GM18909 (cell line): ENCODE data around the gene NUDT14.

Experiments used
- ATAC-seq: cut with Tn5 transposase; IDR thresholded peaks from one replicate; pipeline ENCODE4 v1.9.1; 2021; ENCODE audit warnings: mild to moderate bottlenecking; ENCODE audit not compliant: unreplicated experiment, poor library complexity

Gene NUDT14

GRCh38 chr14:105138021-105138541 lies 43.0 kb downstream of the NUDT14 start:
- ATAC-seq = no peak

- ATAC-seq = no peak
These were observed 43.6 kb downstream of the NUDT14 start for GRCh38 chr14:105137481-105138020.

GRCh38 chr14:105136401-105137322 lies 44.5 kb downstream of the NUDT14 start:
- no peak for ATAC-seq

GRCh38 chr14:105135700-105136395 lies 45.3 kb downstream of the NUDT14 start:
- ATAC-seq = no peak

GRCh38 chr14:105132921-105133654 lies 48.0 kb downstream of the NUDT14 start:
- no peak for ATAC-seq

- ATAC-seq = no peak
These were observed 49.9 kb downstream of the NUDT14 start for GRCh38 chr14:105131241-105131640.

- no peak for ATAC-seq
These were observed 53.1 kb downstream of the NUDT14 start for GRCh38 chr14:105128059-105128458.

- ATAC-seq = no peak
These were observed 54.2 kb downstream of the NUDT14 start for GRCh38 chr14:105126981-105127329.

GRCh38 chr14:105126126-105126980 lies 54.8 kb downstream of the NUDT14 start:
- no peak for ATAC-seq

GRCh38 chr14:105124823-105125222 lies 56.3 kb downstream of the NUDT14 start:
- ATAC-seq = no peak

- no peak for ATAC-seq
These were observed 56.9 kb downstream of the NUDT14 start for GRCh38 chr14:105123981-105124765.

GRCh38 chr14:105123064-105123665 lies 57.9 kb downstream of the NUDT14 start:
- ATAC-seq = no peak
